Activated CD4-positive, alpha-beta memory T cell treated with anti-CD3 and anti-CD28 coated beads, Interleukin-2, amount 10 ng/mL, durations not matched to agents 7 days and 5 days (primary cell): ENCODE data around the gene AP5Z1. TPM values are rescaled to one million over a fixed set of nuclear protein-coding genes. Genes with fewer than 3 reads are reported as not detected.

Experiments used
- CTCF ChIA-PET: fragments of 350-600 bp; sonication (Branson Sonifier 250); formaldehyde crosslinking; loops from one replicate; lab custom pipeline; 2021; ENCODE audit warnings: antibody characterized with exemption, inconsistent platforms; lab: Charles Lee
- POLR2A ChIA-PET: fragments of 350-600 bp; sonication (Branson Sonifier 250); formaldehyde crosslinking; loops from one replicate; lab custom pipeline; 2021; ENCODE audit warnings: antibody characterized with exemption; lab: Charles Lee
- DNase-seq: peaks from one replicate; pipeline ENCODE4 v3.0.0-alpha.2; 2020
- H3K27ac Mint-ChIP-seq: one replicate; pipeline ENCODE4 v1.8.0; 2021; ENCODE audit warnings: mild to moderate bottlenecking, mixed read lengths
- H3K27me3 Mint-ChIP-seq: one replicate; pipeline ENCODE4 v1.8.0; 2021; ENCODE audit warnings: mixed read lengths
- H3K36me3 Mint-ChIP-seq: one replicate; pipeline ENCODE4 v1.8.0; 2021; ENCODE audit warnings: low read depth, mixed read lengths
- H3K4me1 Mint-ChIP-seq: one replicate; pipeline ENCODE4 v1.8.0; 2021; ENCODE audit warnings: mixed read lengths
- H3K4me3 Mint-ChIP-seq: one replicate; pipeline ENCODE4 v1.8.0; 2021; ENCODE audit warnings: mild to moderate bottlenecking, mixed read lengths
- H3K9me3 Mint-ChIP-seq: one replicate; pipeline ENCODE4 v1.8.0; 2021; ENCODE audit warnings: mixed read lengths
- total RNA-seq, 2 experiments: library from RNA; stranded (reverse); gene quantifications; one replicate each; pipeline ENCODE4 v1.2.3, GENCODE V29; 2021

The AP5Z1 gene
- total RNA-seq, 2 experiments from 2014 or later = 57.5 to 60.6 TPM

DNA sequence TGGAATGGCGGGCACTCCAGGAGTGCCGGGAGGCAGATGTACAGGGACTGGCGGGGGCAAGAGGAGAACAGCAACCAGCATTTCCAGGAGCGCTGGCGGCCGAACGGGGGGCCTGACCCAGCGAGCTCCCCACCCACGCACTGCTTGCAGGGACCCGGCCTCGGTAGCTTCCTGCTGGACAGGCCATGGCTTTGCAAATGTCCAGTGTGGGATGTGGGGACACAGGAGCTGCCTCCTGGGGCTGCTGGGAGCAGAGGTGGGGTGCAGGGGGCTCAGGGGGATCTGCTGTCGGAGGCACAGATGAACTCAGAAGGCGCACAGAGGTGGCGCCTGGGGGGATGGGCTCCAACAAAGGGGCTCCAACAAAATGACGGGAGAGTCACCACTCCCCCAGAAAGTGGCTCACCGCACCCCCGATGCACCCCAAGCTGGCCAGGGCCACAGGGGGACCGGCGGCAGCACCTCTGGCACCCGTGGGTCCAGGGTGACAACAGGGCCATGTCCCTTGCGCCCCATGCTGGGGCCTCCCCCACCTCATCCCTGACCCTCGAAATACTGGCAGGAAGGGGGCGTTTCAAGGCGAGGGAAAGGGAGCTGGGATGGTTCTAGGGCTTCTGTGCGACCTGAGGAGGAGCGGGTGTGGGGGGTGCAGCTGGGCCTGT lies 41.1 kb downstream of the AP5Z1 start:
- no peak for DNase-seq
- no peaks in the 10 kb centered on the region for H3K36me3 Mint-ChIP-seq
- no peaks in the 10 kb centered on the region for H3K9me3 Mint-ChIP-seq
- H3K4me1 Mint-ChIP-seq = no peaks in the 10 kb centered on the region
- POLR2A ChIA-PET = no interaction called here
- H3K27me3 Mint-ChIP-seq = peaks cover 14% of the 10 kb centered on the region
- H3K4me3 Mint-ChIP-seq = no peak overlapping the region
- H3K27ac Mint-ChIP-seq = no peak overlapping the region
- CTCF ChIA-PET = no interaction called here

DNA sequence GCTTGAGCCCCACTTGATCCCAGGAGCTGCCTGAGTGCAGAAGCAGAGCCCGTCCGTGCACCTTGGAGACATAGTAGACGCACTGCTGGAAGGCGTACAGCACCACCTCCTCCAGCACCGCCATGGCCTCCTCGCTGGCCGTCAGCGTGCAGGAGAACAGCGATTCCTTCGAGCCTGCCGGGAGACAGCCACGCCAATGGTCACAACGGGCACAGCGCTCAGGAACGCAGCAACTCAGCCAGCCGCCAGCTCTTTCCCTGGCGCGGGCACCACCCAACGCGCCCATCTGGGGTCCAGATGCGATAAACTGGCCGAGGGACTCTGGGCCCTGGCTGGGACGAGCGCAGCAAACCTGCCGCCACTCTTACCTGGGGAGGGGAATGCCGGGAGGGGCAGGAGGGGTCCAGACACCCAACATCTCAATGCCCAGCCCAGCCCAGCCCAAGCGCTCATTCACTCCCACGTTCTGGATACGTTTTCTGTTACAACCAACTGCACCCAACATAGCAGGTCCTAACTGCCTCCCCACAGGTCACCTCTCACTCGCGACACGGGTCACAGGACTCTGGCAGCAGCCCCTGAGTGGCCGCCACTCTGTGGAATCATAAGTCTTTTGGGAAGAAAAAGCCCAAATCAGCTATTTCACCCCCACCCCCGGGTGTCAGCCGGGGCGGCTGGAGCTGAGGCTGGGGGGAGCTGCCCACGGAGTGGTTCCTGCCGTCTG lies 41.9 kb downstream of the AP5Z1 start:
- Mint-ChIP-seq H3K36me3 (no peaks in the 10 kb centered on the region), H3K27me3 (peaks cover 14% of the 10 kb centered on the region), H3K4me3 (no peak overlapping the region), H3K4me1 (no peaks in the 10 kb centered on the region), H3K9me3 (no peaks in the 10 kb centered on the region), H3K27ac (no peak overlapping the region)
- CTCF ChIA-PET = no interaction called here
- POLR2A ChIA-PET = no interaction called here
- no peak for DNase-seq

DNA sequence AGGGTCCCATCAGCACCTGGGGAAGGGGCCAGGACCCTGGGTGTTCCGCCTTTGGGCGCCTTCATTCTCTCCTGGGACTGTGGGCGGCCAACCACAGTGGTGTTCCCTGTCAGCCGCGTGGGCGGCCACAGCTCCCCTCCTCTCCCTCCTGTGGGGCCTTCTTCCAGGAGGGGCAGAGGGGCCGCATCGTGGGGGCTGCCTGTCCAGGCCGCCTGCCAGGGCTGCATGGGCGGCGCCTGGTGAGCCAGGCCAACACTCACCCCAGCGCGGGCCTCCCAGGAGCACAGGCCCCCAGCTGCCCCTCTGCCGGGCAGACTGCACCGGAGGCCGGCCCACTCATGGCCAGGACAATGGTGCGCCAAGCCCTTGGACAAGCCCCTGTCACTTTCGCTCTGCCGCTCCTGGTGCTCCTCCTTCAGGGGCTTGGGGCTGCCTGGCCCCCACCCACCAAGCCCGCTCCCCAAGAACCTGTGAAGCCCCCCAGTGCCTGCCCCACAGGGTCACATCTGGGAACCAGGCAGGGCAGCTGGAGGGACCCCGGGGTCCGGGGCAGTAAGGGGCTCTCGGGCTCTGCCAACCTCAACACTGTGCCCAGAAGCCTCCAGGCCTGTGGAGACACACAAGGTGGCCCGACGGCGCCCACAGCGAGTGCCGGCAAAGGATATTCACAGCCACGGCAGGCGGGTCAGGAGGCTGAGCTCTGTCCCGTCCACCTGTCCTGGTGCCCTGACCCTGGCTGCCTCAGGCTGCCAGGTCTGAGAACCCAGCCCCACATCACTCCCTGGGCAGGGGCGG lies 42.8 kb downstream of the AP5Z1 start:
- H3K27me3 Mint-ChIP-seq = peaks cover 9% of the 10 kb centered on the region
- H3K9me3 Mint-ChIP-seq = no peaks in the 10 kb centered on the region
- CTCF ChIA-PET = no interaction called here
- H3K36me3 Mint-ChIP-seq = no peaks in the 10 kb centered on the region
- H3K4me1 Mint-ChIP-seq = no peaks in the 10 kb centered on the region
- DNase-seq = no peak
- no peak overlapping the region for H3K4me3 Mint-ChIP-seq
- POLR2A ChIA-PET = no interaction called here
- H3K27ac Mint-ChIP-seq = no peak overlapping the region

DNA sequence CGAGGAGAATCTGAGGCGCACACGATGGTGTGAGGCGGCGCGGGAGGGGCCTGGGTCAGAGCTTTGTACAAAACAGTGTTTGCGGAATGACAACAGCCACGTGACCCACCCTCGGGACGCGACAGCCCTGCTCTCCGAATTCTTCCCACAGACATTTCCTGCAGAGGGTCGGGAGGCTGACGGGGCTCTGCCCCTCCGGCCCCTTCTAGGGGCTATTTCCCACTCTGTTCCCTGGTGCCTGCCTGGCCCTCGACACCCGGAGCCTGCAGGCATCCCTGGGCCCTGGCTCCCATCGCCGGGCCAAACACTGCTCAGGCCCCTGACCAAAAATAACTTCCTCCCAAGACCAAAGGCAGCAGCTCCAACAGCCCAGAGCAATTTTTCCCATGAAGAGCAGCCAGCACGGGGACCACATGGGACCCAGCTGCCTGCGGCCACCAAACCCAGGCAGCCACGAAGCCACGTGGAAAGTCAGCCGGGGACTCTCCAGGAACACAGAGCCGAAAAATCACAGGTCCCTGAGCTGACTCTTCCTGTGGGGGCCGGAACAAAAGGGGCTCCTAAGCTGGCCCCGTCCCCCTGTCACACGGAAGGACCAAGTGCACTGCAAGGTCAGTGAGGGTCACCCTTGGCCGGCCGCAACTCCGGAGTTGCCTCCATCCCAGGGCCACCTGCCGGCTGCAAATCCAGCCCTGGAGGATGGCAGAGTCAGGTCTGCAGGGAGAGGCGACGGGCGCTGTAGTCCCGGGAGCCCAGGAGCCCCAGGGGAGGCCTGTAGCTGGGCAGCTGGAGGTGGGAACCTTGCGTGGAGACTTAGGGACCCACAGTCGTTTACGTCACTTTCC lies 44.4 kb downstream of the AP5Z1 start:
- Mint-ChIP-seq H3K36me3 (no peaks in the 10 kb centered on the region), H3K4me3 (no peak overlapping the region), H3K27ac (no peak overlapping the region), H3K4me1 (no peaks in the 10 kb centered on the region), H3K27me3 (no peaks in the 10 kb centered on the region), H3K9me3 (no peaks in the 10 kb centered on the region)
- POLR2A ChIA-PET = no interaction called here
- no peak for DNase-seq
- CTCF ChIA-PET = no interaction called here

DNA sequence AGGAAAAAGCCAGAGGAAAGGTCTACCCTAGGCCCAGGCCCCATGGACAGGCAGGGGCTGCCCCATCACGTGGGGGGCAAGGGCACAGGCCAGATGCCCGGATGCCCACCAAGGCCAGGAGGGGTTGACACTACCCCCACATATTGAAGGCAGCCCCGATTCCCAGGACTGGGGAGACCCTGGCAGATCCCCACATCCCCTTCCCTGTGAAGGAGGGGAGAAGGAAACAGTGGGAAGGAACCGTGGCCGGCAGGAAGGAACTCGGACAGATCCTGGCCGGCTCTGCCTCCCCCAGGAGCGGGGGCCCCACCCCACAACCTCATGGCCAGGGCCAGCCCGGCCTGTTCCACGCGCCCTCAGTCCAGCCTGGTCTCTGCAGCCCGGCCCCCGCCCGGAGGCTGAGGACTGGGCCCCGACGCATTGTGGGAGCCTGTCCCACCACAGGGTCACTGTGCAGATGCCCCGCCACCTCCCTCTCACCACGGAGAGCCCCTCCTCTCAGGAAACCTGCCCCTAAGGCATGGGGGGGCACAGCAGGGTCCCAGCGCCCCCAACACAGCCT lies 45.1 kb downstream of the AP5Z1 start:
- no peak overlapping the region for H3K4me3 Mint-ChIP-seq
- POLR2A ChIA-PET = no interaction called here

DNA sequence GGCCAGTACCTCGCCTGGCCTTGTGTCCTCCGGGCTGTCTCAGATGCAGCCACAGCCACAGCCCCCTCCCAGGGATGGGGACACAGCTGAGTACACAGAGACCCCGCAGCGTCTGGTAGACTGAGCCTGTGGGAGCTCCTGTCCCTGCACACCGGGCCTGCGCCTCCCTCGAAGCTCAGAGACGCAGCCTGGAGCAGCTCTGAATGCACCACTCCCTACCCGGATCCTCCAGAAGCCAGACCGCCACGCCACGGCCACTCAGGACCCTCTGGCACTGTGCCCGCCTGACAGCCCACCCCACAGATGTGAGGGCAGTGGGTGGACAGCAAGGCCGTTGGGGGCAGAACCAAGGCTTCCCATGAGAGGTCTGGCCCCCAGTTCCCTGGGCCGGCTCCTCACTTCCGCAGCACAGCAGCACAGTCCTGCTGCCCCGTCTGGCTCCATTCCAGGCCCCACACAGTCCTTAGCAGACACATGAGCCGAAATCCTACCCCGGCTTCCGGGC lies 45.6 kb downstream of the AP5Z1 start:
- H3K27ac Mint-ChIP-seq = no peak overlapping the region

More for the DNA sequence above, 45.1 kb downstream of the AP5Z1 start:
- H3K36me3 Mint-ChIP-seq = no peaks in the 10 kb centered on the region
- CTCF ChIA-PET = no interaction called here
- DNase-seq = no peak
- H3K9me3 Mint-ChIP-seq = no peaks in the 10 kb centered on the region
- no peaks in the 10 kb centered on the region for H3K27me3 Mint-ChIP-seq
- no peaks in the 10 kb centered on the region for H3K4me1 Mint-ChIP-seq
- H3K27ac Mint-ChIP-seq = no peak overlapping the region

DNA sequence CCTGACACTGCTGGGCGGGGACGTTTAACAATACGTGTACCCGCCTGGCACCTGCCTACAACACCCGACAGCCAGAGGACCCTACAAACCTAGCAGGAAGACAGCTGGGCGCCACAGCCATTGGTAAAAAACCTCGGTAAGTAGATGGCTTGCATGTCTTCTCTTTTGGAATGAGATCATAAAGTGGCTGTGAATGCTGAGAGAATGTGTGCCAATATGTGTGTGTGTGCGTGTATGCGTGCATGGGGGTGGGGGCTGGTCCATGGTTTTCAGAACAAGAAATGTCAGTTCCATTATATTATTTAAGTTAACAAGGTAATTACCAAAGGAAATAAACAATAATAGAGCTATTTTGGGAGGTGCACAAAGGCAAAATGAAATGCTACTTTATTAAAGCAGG lies 47.3 kb downstream of the AP5Z1 start:
- Mint-ChIP-seq H3K36me3 (no peaks in the 10 kb centered on the region), H3K4me3 (no peak overlapping the region), H3K27ac (no peak overlapping the region), H3K27me3 (peaks cover 2% of the 10 kb centered on the region), H3K4me1 (no peaks in the 10 kb centered on the region), H3K9me3 (no peaks in the 10 kb centered on the region)
- CTCF ChIA-PET = no interaction called here
- POLR2A ChIA-PET = no interaction called here
- DNase-seq = no peak

More for the DNA sequence above, 45.6 kb downstream of the AP5Z1 start:
- ChIA-PET CTCF (no interaction called here), POLR2A (no interaction called here)
- Mint-ChIP-seq H3K9me3 (no peaks in the 10 kb centered on the region), H3K36me3 (no peaks in the 10 kb centered on the region), H3K4me1 (no peaks in the 10 kb centered on the region), H3K27me3 (no peaks in the 10 kb centered on the region), H3K4me3 (no peak overlapping the region)
- DNase-seq = no peak

DNA sequence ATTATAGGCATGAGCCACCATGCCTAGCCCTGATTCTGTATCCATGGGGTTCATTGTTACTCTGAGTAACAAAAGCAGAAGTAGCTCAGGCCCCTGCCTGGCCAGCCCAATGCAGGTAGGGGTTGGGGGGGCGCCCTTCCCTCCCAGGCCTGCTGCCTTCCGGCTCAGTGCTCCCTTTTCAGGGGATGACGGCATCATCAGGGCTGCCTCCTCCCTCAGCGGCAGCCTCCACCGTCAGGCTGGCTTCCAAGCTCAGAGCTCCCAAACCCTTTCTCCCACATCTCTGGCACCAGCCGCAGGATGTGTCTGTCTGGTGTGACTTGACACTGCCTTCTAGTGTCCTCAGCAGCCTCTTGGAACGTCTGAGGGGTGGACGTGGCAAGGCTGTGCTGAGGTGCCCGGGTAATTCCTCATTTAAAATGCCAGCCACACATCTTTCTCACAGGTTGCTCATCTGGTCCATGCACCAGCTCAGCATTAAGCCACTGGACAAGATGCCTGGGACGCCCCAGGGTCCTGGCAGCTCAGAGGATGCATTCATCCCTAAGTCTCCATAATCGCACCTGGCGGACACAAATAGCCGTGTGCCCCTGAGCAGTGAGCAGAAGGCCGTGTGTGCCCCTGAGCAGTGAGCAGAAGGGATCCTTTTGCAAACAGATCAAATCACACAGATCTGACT lies 48.2 kb downstream of the AP5Z1 start:
- DNase-seq = no peak
- ChIA-PET CTCF (no interaction called here), POLR2A (no interaction called here)
- Mint-ChIP-seq H3K9me3 (no peaks in the 10 kb centered on the region), H3K36me3 (no peaks in the 10 kb centered on the region), H3K4me3 (no peak overlapping the region), H3K27ac (no peak overlapping the region), H3K4me1 (no peaks in the 10 kb centered on the region), H3K27me3 (peaks cover 3% of the 10 kb centered on the region)

DNA sequence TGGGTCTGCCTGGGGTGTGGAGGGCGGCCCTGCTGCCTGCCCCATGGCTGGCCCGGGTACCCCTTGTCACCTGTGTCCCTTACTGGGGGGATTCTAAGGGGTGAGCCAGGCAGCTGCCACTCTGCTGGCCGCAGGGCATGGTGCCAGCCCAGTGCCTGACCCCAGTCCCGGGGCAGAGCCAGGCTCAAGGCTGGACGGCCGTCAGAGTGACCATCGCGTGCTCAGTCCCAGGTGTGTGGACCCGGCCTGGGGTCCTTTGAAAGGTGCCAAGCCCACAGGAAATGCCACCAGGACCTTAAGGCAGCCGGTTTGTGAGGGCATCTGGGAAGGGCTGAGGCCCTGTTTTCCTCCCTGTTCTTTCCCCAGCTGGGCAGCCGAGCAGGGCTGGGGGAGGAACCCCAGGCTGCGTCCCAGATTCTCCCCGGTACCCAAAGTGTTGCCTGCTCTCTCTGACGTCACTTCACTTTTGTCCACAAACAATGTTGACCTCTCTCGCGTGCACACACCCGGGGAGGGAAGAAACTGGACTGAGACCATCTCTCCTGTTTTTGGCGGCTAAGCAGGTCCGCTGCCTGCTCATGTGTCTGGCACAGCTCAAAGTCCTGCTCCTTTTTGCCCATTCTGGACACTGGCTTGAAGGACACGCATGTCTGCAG lies 48.8 kb downstream of the AP5Z1 start:
- H3K4me1 Mint-ChIP-seq = no peaks in the 10 kb centered on the region
- no peaks in the 10 kb centered on the region for H3K9me3 Mint-ChIP-seq
- no peak overlapping the region for H3K4me3 Mint-ChIP-seq
- POLR2A ChIA-PET = no interaction called here
- no peaks in the 10 kb centered on the region for H3K36me3 Mint-ChIP-seq
- CTCF ChIA-PET = no interaction called here
- no peak for DNase-seq
- H3K27ac Mint-ChIP-seq = no peak overlapping the region
- peaks cover 3% of the 10 kb centered on the region for H3K27me3 Mint-ChIP-seq

DNA sequence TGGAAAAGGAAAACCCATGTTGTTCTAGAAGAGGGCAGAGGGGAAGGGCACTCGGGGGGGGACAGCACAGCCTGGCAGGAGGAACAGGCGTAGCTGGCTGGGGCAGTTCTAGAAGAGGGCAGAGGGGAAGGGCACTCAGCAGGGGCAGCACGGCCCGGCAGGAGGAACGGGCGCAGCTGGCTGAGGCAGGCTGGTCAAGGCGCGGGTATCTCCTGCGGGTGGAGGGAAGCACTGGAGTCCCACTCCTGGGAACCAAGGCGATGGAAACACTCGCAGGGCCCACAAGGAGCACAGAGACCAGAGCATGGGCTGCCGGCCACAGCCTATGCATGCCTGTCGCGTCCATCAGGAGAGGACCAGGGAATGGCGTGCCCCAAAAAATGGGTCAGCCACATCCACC lies 49.7 kb downstream of the AP5Z1 start:
- Mint-ChIP-seq H3K4me1 (no peaks in the 10 kb centered on the region), H3K36me3 (no peaks in the 10 kb centered on the region), H3K27ac (no peak overlapping the region), H3K9me3 (no peaks in the 10 kb centered on the region), H3K4me3 (no peak overlapping the region), H3K27me3 (peaks cover 3% of the 10 kb centered on the region)
- POLR2A ChIA-PET = no interaction called here
- CTCF ChIA-PET = no interaction called here
- DNase-seq = no peak

DNA sequence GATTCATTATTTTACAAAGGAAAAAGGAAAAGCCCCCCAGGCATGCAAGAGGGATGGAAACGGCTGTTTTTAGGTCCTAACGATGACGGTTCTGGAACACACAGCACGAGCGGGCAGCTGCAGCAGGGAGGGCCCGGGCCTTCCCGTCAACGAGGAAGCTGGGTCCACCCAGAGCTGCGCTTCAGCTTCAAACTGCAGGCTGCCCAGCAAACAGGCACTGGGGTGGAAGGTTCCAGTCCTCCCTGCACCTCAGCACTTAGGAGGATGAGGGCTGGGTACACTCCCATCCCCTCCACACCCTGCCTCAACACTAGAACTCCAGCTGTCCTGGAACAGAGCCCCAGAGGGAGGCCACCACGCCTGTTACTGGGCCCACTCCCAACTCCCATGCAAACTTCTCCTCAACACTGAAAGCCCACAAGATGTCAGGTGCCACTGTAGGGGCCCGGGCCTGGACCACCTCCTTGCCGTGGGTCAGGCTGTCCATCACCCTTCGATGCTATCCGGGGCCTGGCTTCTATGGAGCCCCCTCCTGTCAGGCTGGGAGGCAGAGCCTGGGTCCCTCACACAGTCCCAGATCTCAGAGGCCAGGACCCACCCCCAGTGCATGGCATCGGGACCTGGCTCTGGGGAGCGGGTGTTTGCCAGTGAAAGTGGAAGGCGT lies 53.4 kb downstream of the AP5Z1 start:
- Mint-ChIP-seq H3K27ac (no peak overlapping the region), H3K27me3 (peaks cover 5% of the 10 kb centered on the region), H3K4me1 (peaks cover 1% of the 10 kb centered on the region), H3K4me3 (no peak overlapping the region), H3K9me3 (no peaks in the 10 kb centered on the region), H3K36me3 (no peaks in the 10 kb centered on the region)
- no peak for DNase-seq
- CTCF ChIA-PET = interaction anchor here (1.0 to 2.6 kb wide), 2 partner anchors 256 to 257 kb away, joined by 3 to 23 read pairs; no protein-coding TSS in a partner anchor
- POLR2A ChIA-PET = no interaction called here
